ENCODE measurements around the gene UGT1A3.

Gene UGT1A3

GRCh38 chr2:233795735-233796171 lies 66.9 kb downstream of the UGT1A3 start:
- DNase-seq (ENCODE audit: low read depth), result no peak

GRCh38 chr2:233796254-233796653 lies 67.4 kb downstream of the UGT1A3 start:
- no peak for DNase-seq (ENCODE audit: low read depth)

GRCh38 chr2:233798335-233799086 lies 69.7 kb downstream of the UGT1A3 start:
- DNase-seq (ENCODE audit: low read depth), result no peak

GRCh38 chr2:233799087-233799665 lies 70.3 kb downstream of the UGT1A3 start:
- no peak for DNase-seq (ENCODE audit: low read depth)

- no peak for DNase-seq (ENCODE audit: low read depth)
Measured at GRCh38 chr2:233799716-233800115, 70.9 kb downstream of the UGT1A3 start.

GRCh38 chr2:233800208-233800607 lies 71.4 kb downstream of the UGT1A3 start:
- DNase-seq (ENCODE audit: low read depth), result no peak

- DNase-seq (ENCODE audit: low read depth), result peak; percentile 6
Measured at GRCh38 chr2:233801357-233802131, 72.7 kb downstream of the UGT1A3 start.

- DNase-seq (ENCODE audit: low read depth), result no peak
Measured at GRCh38 chr2:233802132-233802815, 73.4 kb downstream of the UGT1A3 start.

- DNase-seq (ENCODE audit: low read depth), result no peak
Measured at GRCh38 chr2:233803292-233803911, 74.6 kb downstream of the UGT1A3 start.

- no peak for DNase-seq (ENCODE audit: low read depth)
Measured at GRCh38 chr2:233803994-233804393, 75.2 kb downstream of the UGT1A3 start.

- DNase-seq (ENCODE audit: low read depth), result no peak
Measured at GRCh38 chr2:233807215-233807865, 78.5 kb downstream of the UGT1A3 start.

- no peak for DNase-seq (ENCODE audit: low read depth)
Measured at GRCh38 chr2:233807966-233808935, 79.4 kb downstream of the UGT1A3 start.

- no peak for DNase-seq (ENCODE audit: low read depth)
Measured at GRCh38 chr2:233810385-233810784, 81.5 kb downstream of the UGT1A3 start.

- no peak for DNase-seq (ENCODE audit: low read depth)
Measured at GRCh38 chr2:233811087-233811486, 82.2 kb downstream of the UGT1A3 start.

- DNase-seq (ENCODE audit: low read depth), result no peak
Measured at GRCh38 chr2:233811732-233812131, 82.9 kb downstream of the UGT1A3 start.

GRCh38 chr2:233813236-233814055 lies 84.6 kb downstream of the UGT1A3 start:
- no peak for DNase-seq (ENCODE audit: low read depth)

- no peak for DNase-seq (ENCODE audit: low read depth)
Measured at GRCh38 chr2:233814056-233814835, 85.4 kb downstream of the UGT1A3 start.

GRCh38 chr2:233815861-233816260 lies 87.0 kb downstream of the UGT1A3 start:
- DNase-seq (ENCODE audit: low read depth), result no peak
